B cell (primary cell): ENCODE results near the gene EPB41L2. TPM values are rescaled to one million over a fixed set of nuclear protein-coding genes. Genes with fewer than 3 reads are reported as not detected.

ENCODE experiments used
- ATAC-seq: fragments of 200-7000 bp; cut with Tn5 transposase; one replicate; pipeline ENCODE4 v1.10.0; 2021; ENCODE audit warnings: low read depth, mild to moderate bottlenecking, moderate number of reproducible peaks, moderate library complexity
- CTCF ChIA-PET: fragments of 350-600 bp; sonication (Branson Sonifier 250); formaldehyde crosslinking; loops from one replicate; lab custom pipeline; 2021; ENCODE audit warnings: antibody characterized with exemption, inconsistent platforms; lab: Charles Lee
- POLR2A ChIA-PET: fragments of 350-600 bp; sonication (Branson Sonifier 250); formaldehyde crosslinking; loops from one replicate; lab custom pipeline; 2021; ENCODE audit warnings: antibody characterized with exemption; lab: Charles Lee
- DNase-seq: peaks from one replicate; pipeline ENCODE4 v3.0.0; 2013
- H2AFZ ChIP-seq: 2 replicates; pipeline ENCODE4 v1.6.1; 2012; ENCODE audit warnings: mild to moderate bottlenecking, low read depth, low read length; ENCODE audit not compliant: insufficient read depth, poor library complexity, severe bottlenecking
- H3K27ac ChIP-seq, 2 donors: 1 replicate in 1 of 2; 2 replicates in 1 of 2; pipeline ENCODE4 v1.5.1; 2012 to 2013; ENCODE audit warnings: low read length in 2 of 2, mild to moderate bottlenecking in 2 of 2, moderate library complexity in 1 of 2
- H3K27me3 ChIP-seq, 4 experiments: fragments of 200-600 bp in 1 of 4; sonication (generic) in 1 of 4; replicated peaks in 1 of 4; 1 replicate in 2 of 4; 2 replicates in 2 of 4; pipeline versions ENCODE4 v1.6.1 to v1.7.0; 2013 to 2016; ENCODE audit warnings: low read length in 3 of 4, mild to moderate bottlenecking in 2 of 4, mixed read lengths in 1 of 4, moderate library complexity in 1 of 4; ENCODE audit not compliant: insufficient read depth in 4 of 4, control insufficient read depth in 3 of 4; ENCODE audit errors: control extremely low read depth in 1 of 4
- H3K36me3 ChIP-seq, 2 experiments: replicated peaks in 1 of 2; 1 replicate in 1 of 2; 2 replicates in 1 of 2; pipeline versions ENCODE4 v1.6.1 to v1.7.1; 2013; ENCODE audit warnings: low read length in 1 of 2; ENCODE audit not compliant: insufficient read depth in 2 of 2, control insufficient read depth in 1 of 2; ENCODE audit errors: control extremely low read depth in 1 of 2, extremely low read depth in 1 of 2
- H3K4me1 ChIP-seq, 2 donors: fragments of 200-600 bp in 1 of 2; sonication (generic) in 1 of 2; 1 replicate in 1 of 2; 2 replicates in 1 of 2; pipeline versions ENCODE4 v1.5.1 to v1.6.1; 2013 to 2017; ENCODE audit warnings: low read length in 2 of 2; ENCODE audit not compliant: control insufficient read depth in 2 of 2, insufficient read depth in 2 of 2
- H3K4me2 ChIP-seq: replicated peaks from 2 replicates; pipeline ENCODE3; 2012; ENCODE audit warnings: mild to moderate bottlenecking, low read depth, low read length; ENCODE audit not compliant: poor library complexity, severe bottlenecking
- H3K4me3 ChIP-seq, 5 experiments: fragments of 200-600 bp in 1 of 5; sonication (generic) in 1 of 5; 1 replicate in 3 of 5; 2 replicates in 2 of 5; pipeline versions ENCODE4 v1.5.1 to v1.7.0; 2011 to 2016; ENCODE audit warnings: low read length in 4 of 5, mild to moderate bottlenecking in 4 of 5, low read depth in 2 of 5, control low read depth in 1 of 5, moderate library complexity in 1 of 5; ENCODE audit not compliant: insufficient read depth in 1 of 5; ENCODE audit errors: control extremely low read depth in 1 of 5, extremely low read depth in 1 of 5
- H3K79me2 ChIP-seq: fragments of 200-600 bp; sonication (generic); one replicate; pipeline ENCODE4 v1.6.0; 2016; ENCODE audit warnings: low read length; ENCODE audit not compliant: control insufficient read depth, insufficient read depth
- H3K9ac ChIP-seq: fragments of 200-600 bp; sonication (generic); 2 replicates; pipeline ENCODE4 v1.6.1; 2017; ENCODE audit warnings: mild to moderate bottlenecking, low read length, moderate library complexity
- H3K9me3 ChIP-seq, 3 donors: one replicate each; pipeline versions ENCODE4 v1.6.1 to v1.7.1; 2013; ENCODE audit warnings: low read length in 2 of 3; ENCODE audit not compliant: control insufficient read depth in 2 of 3, insufficient read depth in 1 of 3; ENCODE audit errors: control extremely low read depth in 1 of 3
- H4K20me1 ChIP-seq: 2 replicates; pipeline ENCODE4 v1.6.0; 2012; ENCODE audit warnings: mild to moderate bottlenecking, low read length; ENCODE audit not compliant: insufficient read depth, control insufficient read depth, poor library complexity, severe bottlenecking
- H3K27ac Mint-ChIP-seq: one replicate; pipeline ENCODE4 v1.8.0; 2021; ENCODE audit warnings: mixed read lengths
- H3K27me3 Mint-ChIP-seq: one replicate; pipeline ENCODE4 v1.8.0; 2021; ENCODE audit warnings: mixed read lengths
- H3K4me1 Mint-ChIP-seq: one replicate; pipeline ENCODE4 v1.8.0; 2021; ENCODE audit warnings: mixed read lengths
- H3K4me3 Mint-ChIP-seq: one replicate; pipeline ENCODE4 v1.8.0; 2021; ENCODE audit warnings: mixed read lengths
- H3K9me3 Mint-ChIP-seq: one replicate; pipeline ENCODE4 v1.8.0; 2022; ENCODE audit warnings: mixed read lengths; ENCODE audit not compliant: insufficient read depth
- EZH2 ChIP-seq: IDR thresholded peaks from 2 replicates; pipeline ENCODE4 v1.6.1; 2012; ENCODE audit warnings: borderline replicate concordance, low read depth, mild to moderate bottlenecking, moderate library complexity, low read length; ENCODE audit not compliant: insufficient read depth, poor library complexity, severe bottlenecking
- WGBS: methylation state at CpG from one replicate; pipeline ENCODE4 v1.1.5; 2013; ENCODE audit warnings: missing lambda C conversion rate; ENCODE audit not compliant: insufficient coverage; 5-methylcytosine and 5-hydroxymethylcytosine counted together
- intact Hi-C: fragments of 100-400 bp; cut with micrococcal nuclease; formaldehyde crosslinking; loops from one replicate; pipeline ENCODE4 v1.10.0; 2022
- polyA plus RNA-seq: library from polyadenylated mRNA; depleted of rRNA; stranded (reverse); fragments of >200 nt; gene quantifications from 2 replicates; pipeline ENCODE4 v1.2.3, GENCODE V29; 2012
- total RNA-seq, 2 donors: library from RNA; stranded (reverse); fragments of 120-200 nt in 1 of 2; gene quantifications; 1 replicate in 1 of 2; 2 replicates in 1 of 2; pipeline versions ENCODE4 v1.2.3 to v1.2.4, GENCODE V29; 2013 to 2022
- TF ChIP-seq, protein P1 (sequence below): fragments of 200-600 bp; IDR thresholded peaks from one replicate; pipeline ENCODE4 v1.8.0; 2022; ENCODE audit warnings: antibody characterized with exemption, mild to moderate bottlenecking

The EPB41L2 gene
- total and polyA plus RNA-seq, 2 donors (not counting 1 experiment from before 2014, with no cell fraction given), result 17.8 to 61.0 TPM

DNA sequence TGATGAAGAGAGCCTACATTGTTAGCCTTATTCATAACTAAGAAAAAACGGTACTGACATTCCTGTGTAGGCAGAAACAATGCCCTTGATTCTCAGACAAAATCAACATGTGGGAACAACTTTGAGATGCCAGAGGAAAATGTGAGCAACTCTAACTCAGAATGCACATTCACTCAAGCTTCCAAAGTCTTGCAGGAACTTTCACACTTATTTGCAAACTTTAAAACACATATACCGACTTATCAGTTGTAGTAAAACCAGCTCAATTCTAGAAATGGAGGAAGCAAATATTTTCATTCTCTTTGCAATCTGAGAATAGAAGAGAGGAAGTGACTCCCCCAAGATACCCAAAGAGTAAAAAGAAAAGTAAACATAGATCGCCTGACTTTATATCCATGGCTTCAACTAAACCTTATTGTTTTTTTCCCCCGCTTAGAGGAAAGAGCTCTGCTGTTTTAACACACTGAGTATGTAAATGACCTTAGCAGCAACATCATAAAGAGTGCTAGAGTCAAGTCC, 117.6 kb downstream of the EPB41L2 start:
- DNase-seq, result no peak
- Mint-ChIP-seq H3K4me3 (peak overlapping the region; percentile 3), H3K27me3 (no peaks in the 10 kb centered on the region), H3K4me1 (peaks cover 14% of the 10 kb centered on the region), H3K27ac (no peak overlapping the region), H3K9me3 (no peaks in the 10 kb centered on the region)
- peaks cover 0 to 2% of the 10 kb centered on the region in 2 donors for H3K4me1 ChIP-seq
- no peak for ATAC-seq
- 91% methylated on average over 1 of the region's 4 CpGs for WGBS
- no peak overlapping the region for H3K4me3 ChIP-seq
- no peak for TF ChIP-seq EZH2
- TF ChIP-seq, protein P1, sequence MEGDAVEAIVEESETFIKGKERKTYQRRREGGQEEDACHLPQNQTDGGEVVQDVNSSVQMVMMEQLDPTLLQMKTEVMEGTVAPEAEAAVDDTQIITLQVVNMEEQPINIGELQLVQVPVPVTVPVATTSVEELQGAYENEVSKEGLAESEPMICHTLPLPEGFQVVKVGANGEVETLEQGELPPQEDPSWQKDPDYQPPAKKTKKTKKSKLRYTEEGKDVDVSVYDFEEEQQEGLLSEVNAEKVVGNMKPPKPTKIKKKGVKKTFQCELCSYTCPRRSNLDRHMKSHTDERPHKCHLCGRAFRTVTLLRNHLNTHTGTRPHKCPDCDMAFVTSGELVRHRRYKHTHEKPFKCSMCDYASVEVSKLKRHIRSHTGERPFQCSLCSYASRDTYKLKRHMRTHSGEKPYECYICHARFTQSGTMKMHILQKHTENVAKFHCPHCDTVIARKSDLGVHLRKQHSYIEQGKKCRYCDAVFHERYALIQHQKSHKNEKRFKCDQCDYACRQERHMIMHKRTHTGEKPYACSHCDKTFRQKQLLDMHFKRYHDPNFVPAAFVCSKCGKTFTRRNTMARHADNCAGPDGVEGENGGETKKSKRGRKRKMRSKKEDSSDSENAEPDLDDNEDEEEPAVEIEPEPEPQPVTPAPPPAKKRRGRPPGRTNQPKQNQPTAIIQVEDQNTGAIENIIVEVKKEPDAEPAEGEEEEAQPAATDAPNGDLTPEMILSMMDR, result no peak
- no peaks in the 10 kb centered on the region for H4K20me1 ChIP-seq
- H3K4me2 ChIP-seq, result peak overlapping the region; percentile 39
- no peaks in the 10 kb centered on the region for H3K36me3 ChIP-seq
- H3K79me2 ChIP-seq, result no peaks in the 10 kb centered on the region
- no peak overlapping the region for H3K9ac ChIP-seq
- CTCF ChIA-PET, result interaction anchor here (0.6 kb wide), 2 partner anchors 60 to 589 kb away, joined by 3 read pairs; no protein-coding TSS in a partner anchor
- POLR2A ChIA-PET, result no interaction called here
- no peaks in the 10 kb centered on the region for H3K27me3 ChIP-seq
- intact Hi-C loops, result no loop called here
- no peak overlapping the region for H3K27ac ChIP-seq
- H2AFZ ChIP-seq, result no peak overlapping the region
- H3K9me3 ChIP-seq, result no peaks in the 10 kb centered on the region

DNA sequence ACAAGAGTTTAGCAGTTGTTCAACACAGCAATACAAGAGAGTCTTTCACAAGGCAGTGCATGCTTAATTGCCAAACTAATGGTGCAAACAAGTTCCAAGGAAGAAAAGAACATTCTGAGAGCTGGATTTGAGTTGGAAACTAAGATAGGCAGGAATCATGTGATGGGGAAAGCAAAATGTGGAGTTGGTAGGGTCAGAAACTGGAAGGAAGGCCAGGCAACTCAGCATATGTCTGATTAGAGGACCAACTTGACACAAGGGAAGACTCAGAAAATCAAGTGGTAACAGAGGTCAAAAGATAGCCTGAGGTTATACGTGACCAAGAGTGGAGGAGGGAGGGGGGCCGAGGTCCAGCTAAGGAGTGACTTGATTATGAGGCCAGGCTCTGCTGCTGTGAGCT, 118.6 kb downstream of the EPB41L2 start:
- Histone ChIP-seq H3K27me3 (no peaks in the 10 kb centered on the region), H3K9ac (no peak overlapping the region), H3K9me3 (no peaks in the 10 kb centered on the region), H3K79me2 (no peaks in the 10 kb centered on the region), H2AFZ (no peak overlapping the region), H3K4me1 (peaks cover 0 to 2% of the 10 kb centered on the region in 2 donors), H4K20me1 (no peaks in the 10 kb centered on the region), H3K4me3 (no peak overlapping the region), H3K36me3 (no peaks in the 10 kb centered on the region), H3K4me2 (no peak overlapping the region), H3K27ac (no peak overlapping the region)
- no peak overlapping the region for H3K27ac Mint-ChIP-seq
- no peaks in the 10 kb centered on the region for H3K9me3 Mint-ChIP-seq
- CTCF ChIA-PET, result no interaction called here
- H3K4me3 Mint-ChIP-seq, result no peak overlapping the region
- TF ChIP-seq, protein P1, result no peak
- TF ChIP-seq EZH2, result no peak
- DNase-seq (no peak), ATAC-seq (no peak)
- no CpG with 5 or more reads among the region's 2 CpGs for WGBS
- H3K4me1 Mint-ChIP-seq, result peaks cover 14% of the 10 kb centered on the region
- no peaks in the 10 kb centered on the region for H3K27me3 Mint-ChIP-seq
- intact Hi-C loops, result no loop called here
- POLR2A ChIA-PET, result no interaction called here
